Measurements from ENCODE around the gene ENDOV.

Gene ENDOV

GRCh38 chr17:80416940-80417293, 1.9 kb downstream of the ENDOV start:
- no peak for DNase-seq

GRCh38 chr17:80418589-80418988, 3.6 kb downstream of the ENDOV start:
- no peak for DNase-seq

- no peak for DNase-seq
Observed at GRCh38 chr17:80419255-80419654, 4.3 kb downstream of the ENDOV start.

GRCh38 chr17:80421381-80422090, 6.6 kb downstream of the ENDOV start:
- no peak for DNase-seq

- no peak for DNase-seq
Observed at GRCh38 chr17:80422276-80422675, 7.3 kb downstream of the ENDOV start.

- no peak for DNase-seq
Observed at GRCh38 chr17:80422981-80423380, 8.0 kb downstream of the ENDOV start.

GRCh38 chr17:80423536-80424225, 8.7 kb downstream of the ENDOV start:
- DNase-seq = no peak

- DNase-seq = no peak
Observed at GRCh38 chr17:80424261-80424660, 9.3 kb downstream of the ENDOV start.

- no peak for DNase-seq
Observed at GRCh38 chr17:80424878-80425765, 10.2 kb downstream of the ENDOV start.

- DNase-seq = no peak
Observed at GRCh38 chr17:80425835-80426426, 11.0 kb downstream of the ENDOV start.

GRCh38 chr17:80426671-80427326, 11.8 kb downstream of the ENDOV start:
- peak; percentile 79 to 84 (median 82) for DNase-seq

GRCh38 chr17:80427366-80428282, 12.7 kb downstream of the ENDOV start:
- no peak for DNase-seq

- DNase-seq = no peak
Observed at GRCh38 chr17:80428363-80428762, 13.4 kb downstream of the ENDOV start.

GRCh38 chr17:80428796-80429195, 13.8 kb downstream of the ENDOV start:
- no peak for DNase-seq

- DNase-seq = no peak
Observed at GRCh38 chr17:80429356-80430275, 14.6 kb downstream of the ENDOV start.

- no peak for DNase-seq
Observed at GRCh38 chr17:80430446-80431245, 15.7 kb downstream of the ENDOV start.

- no peak for DNase-seq
Observed at GRCh38 chr17:80431246-80432195, 16.6 kb downstream of the ENDOV start.

GRCh38 chr17:80432350-80432955, 17.5 kb downstream of the ENDOV start:
- DNase-seq = no peak
